ENCODE results near the gene TCEAL8. TPM values are rescaled to one million over a fixed set of nuclear protein-coding genes. Genes with fewer than 3 reads are reported as not detected.

The TCEAL8 gene
- total RNA-seq, 1 donor from 2014 or later = 141 TPM

- no peak for DNase-seq (ENCODE audit: low read depth)
These were observed 39.4 kb downstream of the TCEAL8 start for GRCh38 chrX:103215425-103215991.

DNA sequence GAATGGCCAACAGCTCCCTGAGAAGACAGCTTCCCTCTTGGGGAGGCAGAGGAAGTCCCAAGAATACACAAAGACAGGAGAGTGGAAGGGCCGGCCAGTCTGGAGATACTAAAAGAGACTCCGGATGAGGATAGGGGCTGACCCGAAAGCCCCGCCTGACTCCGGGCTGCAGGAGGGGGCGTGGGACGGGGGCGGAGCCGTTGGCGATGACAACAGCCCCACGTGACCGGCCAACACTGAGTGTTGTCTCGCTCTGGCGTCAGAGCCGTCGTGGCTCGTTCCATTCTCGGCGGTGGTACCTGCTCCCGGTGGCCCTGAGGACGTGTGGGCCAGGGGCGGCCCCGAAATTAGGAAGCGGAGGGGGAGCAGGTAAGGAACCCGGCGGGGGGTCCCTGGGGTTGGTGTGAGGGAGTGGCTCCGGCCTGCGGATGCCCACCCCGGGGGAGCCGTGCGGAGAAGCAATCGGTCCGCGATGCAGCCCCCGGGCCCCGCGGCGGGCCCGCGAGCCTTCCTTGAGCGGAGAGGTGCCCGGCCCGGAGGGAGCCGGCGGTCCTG is 40.0 kb downstream of the TCEAL8 start, which contains the start of gene BEX4:
TSS of gene BEX4 (plus strand) at position 239 of the 555 bp plus-strand sequence. CDS start 1,046 bp downstream, outside the sequence.
- DNase-seq (ENCODE audit: low read depth) = peak; percentile 60

- no peak for DNase-seq (ENCODE audit: low read depth)
These were observed 42.1 kb downstream of the TCEAL8 start for GRCh38 chrX:103212749-103213457.

DNA sequence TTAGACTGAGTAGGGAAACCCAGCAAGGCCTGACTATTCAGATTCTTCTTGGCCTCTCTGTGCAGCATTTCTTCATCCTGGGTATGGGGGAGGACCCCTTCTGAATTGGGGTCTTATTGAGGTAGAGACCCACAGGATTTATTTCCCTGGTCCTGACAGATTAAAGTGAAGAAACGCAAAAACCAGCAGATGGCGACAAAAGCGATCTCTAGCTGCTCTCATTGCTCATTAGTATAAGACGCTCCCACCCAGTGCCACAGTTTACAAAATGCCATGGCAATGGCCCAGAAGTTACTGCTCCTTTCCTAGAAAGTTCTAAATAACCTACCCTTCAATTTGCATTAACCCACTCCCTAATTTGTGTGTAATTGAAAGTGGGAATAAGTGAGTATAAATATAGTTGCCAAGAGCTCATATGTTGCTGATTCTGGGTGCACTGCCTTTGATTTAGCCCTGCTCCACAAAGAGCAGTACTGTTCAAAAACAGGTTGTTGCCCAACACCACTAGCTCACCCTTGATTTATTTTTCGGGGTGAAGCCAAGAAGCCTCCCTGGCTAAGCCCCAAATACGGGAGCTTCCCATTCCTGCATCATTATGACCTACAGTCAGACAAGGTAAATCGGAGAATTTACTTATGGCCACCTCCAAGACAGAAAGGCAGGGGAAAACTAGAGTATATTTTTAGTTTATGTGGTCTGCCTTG is 43.8 kb downstream of the TCEAL8 start:
- DNase-seq (ENCODE audit: low read depth) = peak; percentile 53

DNA sequence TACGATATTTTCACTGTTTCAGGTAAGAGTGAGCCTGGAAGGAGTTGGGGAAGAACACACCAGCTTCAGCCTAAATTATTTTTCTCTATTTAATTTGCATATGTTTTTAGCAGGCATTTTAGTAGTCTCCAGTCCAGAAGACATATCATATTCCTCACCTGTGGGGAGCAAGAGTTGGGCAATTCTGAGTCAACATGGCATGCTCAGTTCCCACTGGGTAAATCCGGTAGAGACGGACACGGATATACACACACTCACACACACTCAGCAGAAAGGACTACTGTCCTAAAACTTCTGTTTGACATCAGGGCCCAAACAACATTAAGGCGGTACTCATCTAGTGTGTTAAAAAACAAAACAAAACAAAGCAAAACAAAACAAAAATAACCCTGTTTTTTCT is 44.9 kb downstream of the TCEAL8 start:
- DNase-seq (ENCODE audit: low read depth) = no peak

Other genes starting within 250 kb of the TCEAL8 start
- gene BEX1, start 191.0 kb downstream of the TCEAL8 start, total RNA-seq = 1.3 and 1.7 TPM in 2 replicates
- 0.26 and 0.75 TPM in 2 replicates for gene NXF3, start 162.0 kb downstream of the TCEAL8 start, total RNA-seq
- 3.1 and 3.2 TPM in 2 replicates for gene BEX4, start 40.0 kb downstream of the TCEAL8 start, total RNA-seq
- not detected in 2 replicates for gene TCEAL5, start 21.6 kb upstream of the TCEAL8 start, total RNA-seq
- gene BEX2, start 55.8 kb upstream of the TCEAL8 start, total RNA-seq = 6.5 and 11.7 TPM in 2 replicates
- 54.0 and 66.3 TPM in 2 replicates for gene TCEAL7, start 75.1 kb upstream of the TCEAL8 start, total RNA-seq
- gene TCEAL9, start 101.4 kb upstream of the TCEAL8 start, total RNA-seq = 158 and 197 TPM in 2 replicates
- gene BEX3, start 121.4 kb upstream of the TCEAL8 start, total RNA-seq = 211 TPM in 2 replicates